Stimulated activated CD4-positive, alpha-beta T cell treated with anti-CD3 and anti-CD28 coated beads, TNF-alpha, amount 100 ng/mL, for 4 hours (primary cell): ENCODE measurements around the gene TACC2.

Experiments
- DNase-seq, 3 experiments: peaks; one replicate each; pipeline ENCODE4 v3.0.0-alpha.2; 2020; ENCODE audit warnings: low read depth in 3 of 3

The TACC2 gene

DNA sequence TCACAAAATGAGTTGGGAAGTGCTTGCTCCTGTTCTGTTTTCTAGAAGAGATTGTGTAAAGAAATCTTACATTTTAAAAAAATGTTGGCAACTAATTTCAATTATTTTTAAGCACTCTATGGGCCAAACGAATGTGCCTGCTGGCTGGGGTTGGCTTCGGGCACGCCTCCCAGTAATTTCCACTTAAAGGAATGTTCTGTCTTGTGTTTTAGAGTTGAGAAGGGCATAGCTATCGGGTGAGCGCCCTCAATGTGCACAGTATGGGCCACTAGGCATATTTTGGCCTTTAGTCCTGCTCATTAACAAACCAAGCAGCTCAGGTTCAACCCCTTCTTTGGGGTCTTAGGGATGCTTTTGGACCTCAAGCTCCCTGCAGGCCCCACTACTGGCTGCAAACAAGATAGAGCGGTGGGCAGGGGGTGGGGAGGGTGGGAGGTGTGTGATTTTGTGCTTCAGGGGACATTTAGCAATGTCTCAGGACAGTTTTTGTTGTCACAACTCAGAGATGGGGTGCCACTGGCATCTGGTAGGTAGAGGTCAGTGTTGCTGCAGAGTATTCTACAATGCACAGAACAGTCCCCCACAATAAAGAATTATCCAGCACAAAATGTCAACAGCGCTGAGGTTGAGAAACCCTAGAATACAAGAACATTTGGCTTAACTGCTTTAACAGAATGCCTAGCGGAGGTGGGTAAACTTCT is 40.7 kb downstream of the TACC2 start:
- DNase-seq: no peak

GRCh38 chr10:122030200-122030552 is 41.2 kb downstream of the TACC2 start:
- DNase-seq: no peak

- no peak for DNase-seq
These were observed 44.4 kb downstream of the TACC2 start for GRCh38 chr10:122033224-122033926.

GRCh38 chr10:122034149-122034756 is 45.3 kb downstream of the TACC2 start:
- no peak for DNase-seq

DNA sequence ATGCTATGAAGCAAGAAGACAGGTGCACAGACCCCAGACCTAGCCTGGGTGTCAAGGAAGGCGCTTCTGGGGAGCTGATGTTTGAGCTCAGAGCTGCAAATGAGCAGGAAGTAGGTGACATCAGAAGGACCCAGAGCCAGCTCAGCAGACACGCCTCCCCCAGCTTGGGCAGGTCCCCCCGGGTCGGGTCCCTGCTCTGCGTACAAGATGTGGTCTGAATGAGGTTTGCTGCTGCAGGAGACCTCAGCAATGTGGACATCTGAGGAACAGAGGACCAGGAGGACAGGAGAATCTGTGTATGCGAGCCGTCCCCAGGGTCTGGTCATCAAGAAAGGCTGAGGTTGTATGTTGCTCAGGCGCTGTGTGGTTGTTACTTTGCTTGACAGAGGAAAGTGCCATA is 51.8 kb downstream of the TACC2 start:
- DNase-seq: no peak

- DNase-seq: no peak
These were observed 53.9 kb downstream of the TACC2 start for GRCh38 chr10:122042836-122043235.

DNA sequence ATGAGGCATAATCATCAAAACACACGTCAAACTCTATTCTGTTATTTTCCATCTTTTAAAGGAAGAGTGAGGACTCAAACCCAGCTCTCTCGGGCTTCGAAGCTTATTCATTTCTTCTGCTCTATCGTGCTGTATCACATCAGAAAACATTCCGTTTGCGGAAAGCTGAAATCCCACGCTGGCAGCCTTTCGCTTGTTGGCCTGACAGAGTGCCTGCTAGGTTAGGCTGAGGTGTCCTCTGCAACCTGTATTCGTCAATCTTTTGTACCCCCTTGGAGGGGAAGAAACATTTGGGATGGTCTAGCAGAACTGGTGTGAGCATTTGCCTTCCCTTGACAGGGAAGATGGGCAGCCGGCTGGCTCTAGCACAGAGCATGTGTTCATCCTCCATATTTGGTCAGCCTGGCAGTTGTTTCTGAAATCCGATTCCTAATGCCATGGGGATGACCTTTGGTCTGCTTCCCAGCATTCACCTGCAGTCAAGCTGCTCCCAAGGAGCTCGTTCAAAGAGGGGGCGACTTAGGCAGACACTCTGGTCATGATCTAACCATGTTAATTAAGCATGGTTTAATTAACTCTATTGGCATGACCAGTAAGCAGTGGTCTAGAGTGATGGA is 55.2 kb downstream of the TACC2 start:
- DNase-seq: no peak

- DNase-seq: no peak
These were observed 55.8 kb downstream of the TACC2 start for GRCh38 chr10:122044713-122045112.

- no peak for DNase-seq
These were observed 56.2 kb downstream of the TACC2 start for GRCh38 chr10:122045212-122045611.

DNA sequence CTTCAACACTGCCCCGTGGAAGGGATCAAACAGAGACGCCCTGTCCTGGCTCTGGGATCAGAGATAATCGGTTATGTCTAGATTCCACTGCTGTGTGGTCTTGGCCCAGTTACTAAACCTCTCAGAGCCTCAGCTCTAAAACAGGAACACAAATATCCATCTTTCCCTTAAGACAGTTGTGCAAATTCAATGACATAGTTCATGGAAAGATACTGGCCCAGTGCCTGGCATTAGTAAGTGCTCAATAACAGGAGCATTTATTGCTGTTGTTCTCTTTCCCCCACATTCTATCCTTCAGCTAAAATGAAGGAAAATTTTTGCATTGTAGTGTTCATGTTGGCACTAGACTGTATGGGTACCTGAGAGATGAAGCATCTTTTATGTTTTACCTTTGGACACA is 58.6 kb downstream of the TACC2 start:
- no peak for DNase-seq

DNA sequence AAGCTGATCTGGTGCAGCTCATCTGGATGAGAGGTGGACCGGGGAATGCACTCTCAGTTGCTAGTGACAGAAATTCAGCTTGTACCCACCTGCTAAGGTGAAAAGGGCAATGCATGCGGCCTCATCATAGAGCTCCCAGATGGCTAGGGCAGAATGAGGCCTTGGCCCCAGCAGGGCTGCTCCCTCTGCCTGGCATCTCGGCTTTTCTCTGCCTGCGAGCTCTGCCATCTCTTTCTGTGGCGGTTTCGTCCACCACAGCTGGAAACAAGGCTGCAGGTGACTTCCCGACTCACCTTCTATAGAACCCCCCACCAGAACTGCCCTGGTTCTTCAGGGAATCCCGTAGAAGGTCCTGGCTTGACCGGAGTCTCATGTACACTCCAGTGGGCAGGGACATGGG is 60.1 kb downstream of the TACC2 start:
- DNase-seq: no peak

DNA sequence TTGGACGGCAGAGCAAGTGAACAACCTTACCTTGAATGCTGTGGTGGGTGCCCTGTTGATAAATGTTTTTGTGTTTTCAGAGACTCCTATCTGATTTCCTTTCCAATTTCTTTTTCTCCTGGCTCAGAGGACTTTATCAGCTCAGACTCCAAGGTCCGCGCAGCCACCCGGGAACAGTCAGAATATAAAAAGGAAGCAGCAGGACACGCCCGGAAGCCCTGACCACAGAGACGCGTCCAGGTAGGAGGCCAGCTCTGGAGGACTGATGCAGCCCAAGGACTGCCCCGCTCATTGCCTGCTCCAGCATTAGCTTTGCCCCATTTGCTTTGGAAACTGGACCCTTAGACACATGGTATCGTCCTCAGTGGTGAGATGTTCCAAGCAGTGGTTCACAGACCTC is 61.3 kb downstream of the TACC2 start:
- no peak for DNase-seq

DNA sequence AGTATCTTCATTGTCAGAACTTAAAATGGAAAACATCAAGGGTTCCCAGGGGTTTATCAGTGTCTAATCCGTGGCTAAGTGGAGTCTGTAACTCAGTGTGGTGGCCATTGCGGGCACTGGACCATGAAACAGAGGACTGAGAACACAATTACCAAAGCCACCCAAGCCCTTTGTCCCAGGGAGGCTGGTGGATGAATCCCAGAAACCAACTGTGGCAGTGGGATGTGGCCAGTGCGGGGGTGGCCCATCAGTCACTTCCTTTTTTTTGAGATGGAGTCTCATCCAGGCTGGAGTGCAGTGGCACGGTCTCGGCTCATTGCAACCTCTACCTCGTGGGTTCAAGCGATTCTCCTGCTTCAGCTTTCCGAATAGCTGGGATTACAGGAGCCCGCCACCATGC is 61.8 kb downstream of the TACC2 start:
- no peak for DNase-seq

DNA sequence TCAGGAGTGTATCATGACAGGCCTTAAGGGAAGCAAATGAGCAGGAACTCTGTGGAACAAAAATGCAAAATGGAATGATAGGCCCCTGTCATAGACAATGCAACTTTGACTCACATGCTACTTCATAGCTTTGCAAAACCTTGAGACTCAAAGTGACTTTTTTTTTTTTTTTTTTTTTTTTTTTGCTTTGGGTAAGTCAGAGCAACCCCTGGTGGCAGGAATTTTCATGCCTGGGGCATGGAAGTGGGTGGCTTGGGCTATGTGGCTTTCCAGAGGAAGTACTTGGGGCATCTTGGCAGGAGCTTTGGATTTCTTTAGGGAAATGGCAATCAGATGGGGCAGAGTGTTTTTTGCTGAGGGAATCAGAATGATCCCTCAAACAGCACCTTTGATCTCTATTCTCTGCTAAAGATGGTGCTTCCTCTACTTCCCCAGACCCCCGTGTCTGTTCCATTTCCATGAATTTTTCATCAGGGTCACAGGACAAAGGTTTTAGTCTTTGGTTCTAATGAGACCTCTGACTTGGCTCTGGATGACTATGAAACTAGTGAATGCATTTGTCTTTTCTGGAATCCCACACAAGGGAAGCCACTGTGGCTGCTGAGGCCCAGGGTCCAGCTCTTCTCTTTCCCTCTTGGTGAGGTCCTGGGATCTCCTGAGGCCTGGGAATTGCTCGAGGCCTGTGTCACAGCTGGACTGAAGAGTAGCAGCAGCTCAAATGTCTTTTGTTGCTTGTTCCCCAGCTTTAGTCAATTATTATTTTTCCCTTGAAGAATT is 62.8 kb downstream of the TACC2 start:
- no peak for DNase-seq

GRCh38 chr10:122052701-122053100 is 63.7 kb downstream of the TACC2 start:
- no peak for DNase-seq

- no peak for DNase-seq
These were observed 64.4 kb downstream of the TACC2 start for GRCh38 chr10:122053314-122053713.

- DNase-seq: no peak
These were observed 65.4 kb downstream of the TACC2 start for GRCh38 chr10:122054048-122055025.

- no peak for DNase-seq
These were observed 66.3 kb downstream of the TACC2 start for GRCh38 chr10:122055252-122055651.

DNA sequence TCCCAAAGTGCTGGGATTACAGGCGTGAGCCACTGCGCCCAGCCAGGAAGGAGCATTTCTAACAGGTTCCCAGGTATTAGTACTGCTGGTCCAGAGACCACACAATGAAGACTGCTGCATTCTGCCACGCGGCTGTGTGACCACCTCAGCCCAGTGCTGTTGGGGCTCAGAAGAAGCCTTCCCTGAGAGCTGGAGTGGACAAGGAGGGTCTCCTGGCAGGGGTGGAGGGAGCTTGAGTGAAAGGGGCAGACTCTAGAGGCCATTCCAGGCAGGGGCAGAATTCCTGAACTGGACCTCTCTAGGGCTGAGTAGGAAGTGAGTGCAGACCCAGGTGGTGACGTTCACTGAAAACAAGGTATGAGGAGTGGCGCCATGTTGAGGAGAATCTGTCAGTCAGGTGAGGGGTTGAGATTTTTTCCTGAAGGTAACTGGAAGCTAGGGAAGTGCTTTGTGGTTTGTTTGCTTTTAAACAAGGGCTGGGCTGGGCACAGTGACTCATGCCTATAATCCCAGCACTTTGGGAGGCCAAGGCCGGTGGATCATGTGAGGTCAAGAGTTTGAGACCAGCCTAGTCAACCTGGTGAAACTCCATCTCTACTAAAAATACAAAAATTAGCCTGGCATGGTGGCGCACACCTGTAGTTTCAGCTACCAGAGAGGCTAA is 67.6 kb downstream of the TACC2 start:
- no peak for DNase-seq

DNA sequence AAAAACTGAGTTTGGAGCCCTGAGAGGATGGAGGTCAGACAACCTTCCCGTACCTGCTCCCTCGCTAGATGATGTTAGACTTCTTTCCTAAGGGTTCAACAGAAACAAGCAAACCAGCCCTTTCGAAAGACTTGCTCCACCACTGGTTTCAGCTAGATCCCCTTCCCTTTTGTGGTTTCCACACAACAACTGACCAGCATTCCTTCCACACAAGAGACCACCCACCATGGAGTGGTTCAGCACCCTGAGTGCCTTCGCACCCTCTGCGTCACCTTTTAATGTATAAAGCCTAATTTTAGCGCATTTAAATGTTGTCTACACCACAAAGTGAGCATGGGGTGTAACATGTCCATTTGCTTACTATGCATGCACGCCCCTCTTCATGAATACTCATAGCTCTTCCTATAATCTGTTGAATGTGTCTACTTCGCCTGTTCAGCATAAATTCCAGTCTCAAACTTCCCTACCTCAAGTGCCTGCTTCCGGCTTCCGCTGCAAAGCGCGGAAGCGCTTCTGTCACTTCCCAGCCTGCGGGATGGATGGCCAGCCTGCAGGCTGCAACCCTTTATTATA is 69.0 kb downstream of the TACC2 start:
- DNase-seq: no peak
